B cell (primary cell): ENCODE data around the gene C1orf87.

Experiments
- EZH2 ChIP-seq: IDR thresholded peaks from 2 replicates; pipeline ENCODE4 v1.6.1; 2012; ENCODE audit warnings: borderline replicate concordance, low read depth, mild to moderate bottlenecking, moderate library complexity, low read length; ENCODE audit not compliant: insufficient read depth, poor library complexity, severe bottlenecking
- TF ChIP-seq, protein P1 (sequence below): fragments of 200-600 bp; IDR thresholded peaks from one replicate; pipeline ENCODE4 v1.8.0; 2022; ENCODE audit warnings: antibody characterized with exemption, mild to moderate bottlenecking

DNA sequence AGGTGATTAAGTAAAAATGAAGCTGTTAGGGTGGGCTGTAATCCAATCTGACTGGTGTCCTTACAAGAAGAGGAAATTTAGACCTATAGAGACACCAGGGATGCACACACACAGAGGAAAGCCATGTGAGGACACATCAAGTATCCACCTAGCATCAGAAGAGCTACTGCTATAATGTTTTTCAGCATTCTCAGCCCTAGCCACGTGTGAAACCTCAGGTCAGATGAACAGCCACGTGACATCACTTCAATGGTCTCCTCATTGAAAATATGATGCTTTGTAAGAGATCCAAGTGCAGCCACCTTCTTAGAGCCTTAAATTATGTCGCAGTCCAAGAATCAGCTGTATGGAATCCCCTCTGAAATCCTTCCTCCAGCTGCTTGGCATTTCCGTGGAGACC, 65.1 kb downstream of the C1orf87 start:
- no peak for TF ChIP-seq EZH2
- TF ChIP-seq, protein P1, sequence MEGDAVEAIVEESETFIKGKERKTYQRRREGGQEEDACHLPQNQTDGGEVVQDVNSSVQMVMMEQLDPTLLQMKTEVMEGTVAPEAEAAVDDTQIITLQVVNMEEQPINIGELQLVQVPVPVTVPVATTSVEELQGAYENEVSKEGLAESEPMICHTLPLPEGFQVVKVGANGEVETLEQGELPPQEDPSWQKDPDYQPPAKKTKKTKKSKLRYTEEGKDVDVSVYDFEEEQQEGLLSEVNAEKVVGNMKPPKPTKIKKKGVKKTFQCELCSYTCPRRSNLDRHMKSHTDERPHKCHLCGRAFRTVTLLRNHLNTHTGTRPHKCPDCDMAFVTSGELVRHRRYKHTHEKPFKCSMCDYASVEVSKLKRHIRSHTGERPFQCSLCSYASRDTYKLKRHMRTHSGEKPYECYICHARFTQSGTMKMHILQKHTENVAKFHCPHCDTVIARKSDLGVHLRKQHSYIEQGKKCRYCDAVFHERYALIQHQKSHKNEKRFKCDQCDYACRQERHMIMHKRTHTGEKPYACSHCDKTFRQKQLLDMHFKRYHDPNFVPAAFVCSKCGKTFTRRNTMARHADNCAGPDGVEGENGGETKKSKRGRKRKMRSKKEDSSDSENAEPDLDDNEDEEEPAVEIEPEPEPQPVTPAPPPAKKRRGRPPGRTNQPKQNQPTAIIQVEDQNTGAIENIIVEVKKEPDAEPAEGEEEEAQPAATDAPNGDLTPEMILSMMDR: no peak
